Choroid plexus epithelial cell (primary cell): ENCODE results near the gene USP16.

Experiments used
- DNase-seq: peaks from one replicate; pipeline ENCODE4 v3.0.0-alpha.2; 2010; ENCODE audit warnings: low read depth
- H3K4me3 ChIP-seq: 2 replicates; pipeline ENCODE4 v1.5.1; 2011; ENCODE audit warnings: low read depth, mild to moderate bottlenecking, control low read depth, low read length, moderate library complexity
- CTCF ChIP-seq: conservative IDR thresholded peaks from 2 replicates; pipeline ENCODE4 v1.5.1; 2011; ENCODE audit warnings: low read depth, mild to moderate bottlenecking, control low read depth, inconsistent platforms, low read length, moderate library complexity

Gene USP16

DNA sequence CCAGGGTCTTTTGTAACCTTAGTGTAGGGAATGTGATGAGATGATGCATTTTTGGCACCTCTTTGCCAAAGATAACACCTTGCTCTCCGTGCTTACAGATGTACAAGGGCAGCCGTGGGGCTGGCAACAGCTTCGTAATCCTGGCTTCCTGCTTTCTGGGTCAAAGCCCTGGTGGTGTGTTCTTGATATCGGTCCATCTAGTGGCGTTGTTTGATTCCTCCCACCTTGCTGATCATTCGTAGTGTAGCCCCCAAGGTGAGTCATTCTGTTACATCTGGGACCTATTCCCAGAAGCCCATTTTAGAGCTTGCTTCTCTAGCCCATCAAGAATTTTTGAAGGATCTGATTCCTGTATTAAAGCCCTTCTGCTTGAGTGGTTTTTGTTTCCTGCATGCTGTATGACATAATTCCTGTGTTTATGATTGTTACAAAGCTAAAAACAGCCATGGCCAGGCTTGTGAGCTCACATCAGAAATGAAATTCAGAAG, 56.0 kb downstream of the USP16 start:
- peak; percentile 31 for DNase-seq
- no peak for TF ChIP-seq CTCF

GRCh38 chr21:29082046-29082815, 57.8 kb downstream of the USP16 start:
- DNase-seq: no peak
- no peak for TF ChIP-seq CTCF
- H3K4me3 ChIP-seq: no peak overlapping the region

More for the DNA sequence above, 56.0 kb downstream of the USP16 start:
- no peak overlapping the region for H3K4me3 ChIP-seq

GRCh38 chr21:29083306-29083705, 58.8 kb downstream of the USP16 start:
- DNase-seq: no peak
- H3K4me3 ChIP-seq: no peak overlapping the region
- no peak for TF ChIP-seq CTCF

DNA sequence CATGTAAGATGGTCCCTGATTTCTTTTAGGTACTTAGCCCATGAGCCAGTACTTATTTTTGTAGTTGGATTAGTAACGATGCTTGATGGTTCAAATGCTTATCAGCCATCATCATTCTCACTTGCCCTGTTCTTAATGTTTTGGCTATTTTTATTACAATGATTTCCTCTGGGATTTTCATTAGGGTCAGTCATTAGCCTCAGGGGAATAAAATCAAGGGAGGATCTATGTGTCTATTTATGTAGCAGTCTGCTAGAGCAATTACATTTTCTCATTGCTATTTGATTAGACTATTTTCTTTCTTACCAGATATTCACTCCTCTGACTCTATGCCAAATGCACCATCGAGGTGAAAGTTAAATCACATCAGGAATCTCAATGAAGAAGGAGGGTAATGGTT, 59.9 kb downstream of the USP16 start:
- no peak overlapping the region for H3K4me3 ChIP-seq
- no peak for TF ChIP-seq CTCF
- DNase-seq: no peak

GRCh38 chr21:29085106-29085752, 60.8 kb downstream of the USP16 start:
- no peak for DNase-seq
- no peak for TF ChIP-seq CTCF
- no peak overlapping the region for H3K4me3 ChIP-seq

DNA sequence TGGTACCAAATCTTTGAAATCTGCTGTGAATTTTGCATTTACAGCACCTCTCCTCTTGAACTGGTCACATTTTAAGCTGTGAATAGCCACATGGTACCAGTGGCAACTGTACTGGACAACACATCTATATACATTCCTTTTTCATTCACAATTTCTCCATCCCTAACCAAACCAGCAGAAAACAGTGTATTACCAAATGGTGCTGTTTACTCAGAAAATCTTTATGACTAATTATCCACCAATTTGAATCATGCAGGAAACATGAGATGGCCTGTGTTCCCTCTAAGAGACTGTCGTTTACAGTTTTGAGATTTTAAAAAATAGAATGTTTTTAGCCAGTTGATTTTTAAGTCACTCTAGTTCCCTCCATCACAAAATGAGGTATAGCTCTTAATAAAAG, 66.6 kb downstream of the USP16 start:
- no peak for TF ChIP-seq CTCF
- peak; percentile 89 for DNase-seq
- H3K4me3 ChIP-seq: no peak overlapping the region
